Measurements from ENCODE around the gene ESYT3.
"Not testable (repeated sequence)": the region's sequence is repeated elsewhere in the genome, so short reads cannot be mapped to it uniquely, and the experiment has no call there.

DNA sequence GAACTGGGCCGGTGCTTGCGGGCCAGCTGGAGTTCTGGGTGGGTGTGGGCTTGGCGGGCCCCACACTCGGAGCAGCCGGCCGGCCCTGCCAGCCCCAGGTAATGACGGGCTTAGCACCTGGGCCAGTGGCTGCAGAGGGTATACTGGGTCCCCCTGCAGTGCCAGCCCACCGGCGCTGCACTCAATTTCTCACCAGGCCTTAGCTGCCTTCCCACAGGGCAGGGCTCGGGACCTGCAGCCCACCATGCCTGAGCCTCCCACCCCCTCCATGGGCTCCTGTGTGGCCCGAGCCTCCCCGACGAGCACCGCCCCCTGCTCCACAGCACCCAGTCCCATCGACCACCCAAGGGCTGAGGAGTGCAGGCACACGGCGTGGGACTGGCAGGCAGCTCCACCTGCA is 50.3 kb downstream of the ESYT3 start:
- TF ChIP-seq, protein P1, sequence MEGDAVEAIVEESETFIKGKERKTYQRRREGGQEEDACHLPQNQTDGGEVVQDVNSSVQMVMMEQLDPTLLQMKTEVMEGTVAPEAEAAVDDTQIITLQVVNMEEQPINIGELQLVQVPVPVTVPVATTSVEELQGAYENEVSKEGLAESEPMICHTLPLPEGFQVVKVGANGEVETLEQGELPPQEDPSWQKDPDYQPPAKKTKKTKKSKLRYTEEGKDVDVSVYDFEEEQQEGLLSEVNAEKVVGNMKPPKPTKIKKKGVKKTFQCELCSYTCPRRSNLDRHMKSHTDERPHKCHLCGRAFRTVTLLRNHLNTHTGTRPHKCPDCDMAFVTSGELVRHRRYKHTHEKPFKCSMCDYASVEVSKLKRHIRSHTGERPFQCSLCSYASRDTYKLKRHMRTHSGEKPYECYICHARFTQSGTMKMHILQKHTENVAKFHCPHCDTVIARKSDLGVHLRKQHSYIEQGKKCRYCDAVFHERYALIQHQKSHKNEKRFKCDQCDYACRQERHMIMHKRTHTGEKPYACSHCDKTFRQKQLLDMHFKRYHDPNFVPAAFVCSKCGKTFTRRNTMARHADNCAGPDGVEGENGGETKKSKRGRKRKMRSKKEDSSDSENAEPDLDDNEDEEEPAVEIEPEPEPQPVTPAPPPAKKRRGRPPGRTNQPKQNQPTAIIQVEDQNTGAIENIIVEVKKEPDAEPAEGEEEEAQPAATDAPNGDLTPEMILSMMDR (IDR thresholded peaks at IDR 0.05 in 4 of 5, conservative IDR thresholded peaks at IDR 0.05 in 1 of 5): not testable (repeated sequence)
- TF ChIP-seq POLR2A (IDR thresholded peaks at IDR 0.05): not testable (repeated sequence)

Data from gastrocnemius medialis (tissue), 4 donors.